GM12801 (cell line): ENCODE measurements around the gene UBR1.

Experiments used
- TF ChIP-seq, protein P1 (sequence below): IDR thresholded peaks from one replicate; pipeline ENCODE4 v1.5.1; 2011; ENCODE audit warnings: control low read depth; ENCODE audit not compliant: insufficient read length; ENCODE audit errors: extremely low read depth

Gene UBR1

GRCh38 chr15:43105077-43105736 lies 631 bp downstream of the UBR1 start:
- TF ChIP-seq, protein P1, sequence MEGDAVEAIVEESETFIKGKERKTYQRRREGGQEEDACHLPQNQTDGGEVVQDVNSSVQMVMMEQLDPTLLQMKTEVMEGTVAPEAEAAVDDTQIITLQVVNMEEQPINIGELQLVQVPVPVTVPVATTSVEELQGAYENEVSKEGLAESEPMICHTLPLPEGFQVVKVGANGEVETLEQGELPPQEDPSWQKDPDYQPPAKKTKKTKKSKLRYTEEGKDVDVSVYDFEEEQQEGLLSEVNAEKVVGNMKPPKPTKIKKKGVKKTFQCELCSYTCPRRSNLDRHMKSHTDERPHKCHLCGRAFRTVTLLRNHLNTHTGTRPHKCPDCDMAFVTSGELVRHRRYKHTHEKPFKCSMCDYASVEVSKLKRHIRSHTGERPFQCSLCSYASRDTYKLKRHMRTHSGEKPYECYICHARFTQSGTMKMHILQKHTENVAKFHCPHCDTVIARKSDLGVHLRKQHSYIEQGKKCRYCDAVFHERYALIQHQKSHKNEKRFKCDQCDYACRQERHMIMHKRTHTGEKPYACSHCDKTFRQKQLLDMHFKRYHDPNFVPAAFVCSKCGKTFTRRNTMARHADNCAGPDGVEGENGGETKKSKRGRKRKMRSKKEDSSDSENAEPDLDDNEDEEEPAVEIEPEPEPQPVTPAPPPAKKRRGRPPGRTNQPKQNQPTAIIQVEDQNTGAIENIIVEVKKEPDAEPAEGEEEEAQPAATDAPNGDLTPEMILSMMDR: no peak

- TF ChIP-seq, protein P1: no peak
Measured at GRCh38 chr15:43104426-43104825, 1.4 kb downstream of the UBR1 start.

GRCh38 chr15:43103907-43104306 lies 1.9 kb downstream of the UBR1 start:
- TF ChIP-seq, protein P1: no peak

GRCh38 chr15:43102187-43102586 lies 3.7 kb downstream of the UBR1 start:
- TF ChIP-seq, protein P1: no peak

DNA sequence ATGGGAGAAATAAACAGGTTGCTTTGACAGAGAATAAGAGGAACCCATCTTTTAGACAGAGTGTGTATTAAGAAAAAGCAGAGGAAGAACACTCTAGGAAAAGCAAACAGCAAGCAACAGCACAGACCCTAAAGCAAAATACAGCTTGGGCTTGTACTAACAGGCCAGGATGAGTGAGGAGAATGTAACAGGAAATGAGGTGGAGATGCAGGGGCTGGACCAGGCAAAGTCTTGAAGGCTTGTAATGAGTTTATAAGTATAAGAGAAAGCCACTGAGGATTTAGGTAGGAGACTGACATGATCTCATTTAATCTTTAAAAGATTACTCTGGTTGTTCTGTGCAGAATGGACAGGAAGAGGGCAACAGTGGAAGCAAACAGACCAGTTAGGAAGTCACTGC lies 4.9 kb downstream of the UBR1 start:
- TF ChIP-seq, protein P1: no peak

DNA sequence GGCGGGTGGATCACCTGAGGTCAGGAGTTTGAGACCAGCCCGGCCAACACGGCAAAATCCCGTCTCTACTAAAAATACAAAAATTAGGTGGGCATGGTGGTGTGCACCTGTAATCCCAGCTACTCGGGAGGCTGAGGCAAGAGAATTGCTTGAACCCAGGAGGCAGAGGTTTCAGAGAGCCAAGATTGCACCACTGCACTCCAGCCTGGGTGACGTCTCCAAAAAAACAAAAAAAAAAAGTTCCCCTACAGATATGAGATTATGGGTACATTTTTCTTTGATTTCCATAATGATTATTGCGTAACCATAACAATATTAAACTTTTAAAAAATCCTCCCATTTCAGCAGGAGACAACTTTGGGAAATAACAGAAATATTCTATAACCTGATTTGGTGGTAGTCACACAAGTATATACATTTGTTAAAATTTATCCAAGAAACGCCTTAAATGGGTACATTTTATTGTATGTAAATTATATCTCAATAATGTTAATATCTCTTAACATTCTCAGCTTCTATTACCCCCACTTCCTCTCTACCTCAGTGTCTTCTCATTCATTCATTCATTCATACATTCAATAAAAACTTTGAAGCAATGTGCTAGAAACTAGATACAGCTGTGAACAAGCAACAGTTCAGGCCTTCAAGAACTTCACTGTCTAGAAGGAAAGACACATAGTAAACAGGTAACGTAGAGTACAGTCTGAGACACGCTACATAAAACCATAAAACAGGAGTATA lies 6.6 kb downstream of the UBR1 start:
- TF ChIP-seq, protein P1: no peak

- TF ChIP-seq, protein P1: no peak
Measured at GRCh38 chr15:43096411-43096810, 9.4 kb downstream of the UBR1 start.
